ENCODE data around the gene GPC5.

Gene GPC5

DNA sequence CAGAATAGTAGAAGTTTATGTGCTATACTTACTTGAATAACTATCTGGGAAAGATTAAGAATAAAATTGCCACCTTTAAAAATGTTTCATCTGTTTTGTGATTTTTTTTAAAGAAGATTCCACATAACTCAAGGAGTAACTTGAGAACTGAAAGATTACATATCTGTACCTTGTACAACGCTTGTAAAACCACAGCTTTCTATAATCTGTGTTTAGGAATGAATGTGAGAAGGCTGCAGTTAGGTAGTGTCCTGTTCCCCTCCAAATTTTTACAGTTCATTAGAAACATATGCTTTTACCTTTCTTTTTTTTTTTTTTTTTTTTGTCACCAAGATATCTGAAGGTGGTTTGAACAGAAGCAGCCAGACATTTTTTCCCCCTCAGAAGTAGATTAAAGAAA lies 1515.4 kb downstream of the GPC5 start:
- Histone ChIP-seq H3K4me3 (ENCODE audit: low read depth, low read length, poor library complexity, severe bottlenecking) (no peak overlapping the region), H3K27ac (ENCODE audit: low read depth, low read length, poor library complexity, severe bottlenecking) (no peak overlapping the region), H3F3A (ENCODE audit: insufficient read depth, low read length) (no peaks in the 10 kb centered on the region), H3K9me2 (ENCODE audit: low read depth, low read length) (no peaks in the 10 kb centered on the region), H3K79me2 (ENCODE audit: insufficient read depth, low read length) (no peaks in the 10 kb centered on the region), H3K4me1 (ENCODE audit: insufficient read depth, low read length, severe bottlenecking) (no peaks in the 10 kb centered on the region), H3K9ac (ENCODE audit: low read length) (no peak overlapping the region), H3K27me3 (ENCODE audit: insufficient read depth, low read length) (no peaks in the 10 kb centered on the region), H4K20me1 (ENCODE audit: insufficient read depth, low read length) (no peaks in the 10 kb centered on the region), H3K9me3 (ENCODE audit: low read length) (no peaks in the 10 kb centered on the region), H2AFZ (ENCODE audit: low read length) (no peak overlapping the region), H3K36me3 (ENCODE audit: insufficient read depth, low read length) (no peaks in the 10 kb centered on the region), H3K4me2 (ENCODE audit: low read length) (no peak overlapping the region)
- no peak for TF ChIP-seq EZH2 (IDR thresholded peaks at IDR 0.05; ENCODE audit: borderline replicate concordance, low read length)
- TF ChIP-seq, protein P1, sequence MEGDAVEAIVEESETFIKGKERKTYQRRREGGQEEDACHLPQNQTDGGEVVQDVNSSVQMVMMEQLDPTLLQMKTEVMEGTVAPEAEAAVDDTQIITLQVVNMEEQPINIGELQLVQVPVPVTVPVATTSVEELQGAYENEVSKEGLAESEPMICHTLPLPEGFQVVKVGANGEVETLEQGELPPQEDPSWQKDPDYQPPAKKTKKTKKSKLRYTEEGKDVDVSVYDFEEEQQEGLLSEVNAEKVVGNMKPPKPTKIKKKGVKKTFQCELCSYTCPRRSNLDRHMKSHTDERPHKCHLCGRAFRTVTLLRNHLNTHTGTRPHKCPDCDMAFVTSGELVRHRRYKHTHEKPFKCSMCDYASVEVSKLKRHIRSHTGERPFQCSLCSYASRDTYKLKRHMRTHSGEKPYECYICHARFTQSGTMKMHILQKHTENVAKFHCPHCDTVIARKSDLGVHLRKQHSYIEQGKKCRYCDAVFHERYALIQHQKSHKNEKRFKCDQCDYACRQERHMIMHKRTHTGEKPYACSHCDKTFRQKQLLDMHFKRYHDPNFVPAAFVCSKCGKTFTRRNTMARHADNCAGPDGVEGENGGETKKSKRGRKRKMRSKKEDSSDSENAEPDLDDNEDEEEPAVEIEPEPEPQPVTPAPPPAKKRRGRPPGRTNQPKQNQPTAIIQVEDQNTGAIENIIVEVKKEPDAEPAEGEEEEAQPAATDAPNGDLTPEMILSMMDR (IDR thresholded peaks at IDR 0.05; ENCODE audit: low read length), result no peak

Measured in OCI-LY1 (cell line).